Colonic mucosa (tissue), 4 donors: Measurements from ENCODE around the gene SF1. TPM values are rescaled to one million over a fixed set of nuclear protein-coding genes. Genes with fewer than 3 reads are reported as not detected.

Source experiments
- DNase-seq: peaks from one replicate; pipeline ENCODE4 v3.0.0-alpha.2; 2020
- H3K27ac ChIP-seq: fragments of 200-600 bp; one replicate; pipeline ENCODE4 v1.8.0; 2021
- H3K27me3 ChIP-seq: fragments of 200-600 bp; one replicate; pipeline ENCODE4 v1.8.0; 2021
- H3K36me3 ChIP-seq: fragments of 200-600 bp; one replicate; pipeline ENCODE4 v1.8.0; 2021
- H3K4me1 ChIP-seq: fragments of 200-600 bp; one replicate; pipeline ENCODE4 v1.8.0; 2021; ENCODE audit warnings: mild to moderate bottlenecking
- H3K4me3 ChIP-seq: fragments of 200-600 bp; one replicate; pipeline ENCODE4 v1.8.0; 2021
- H3K9ac ChIP-seq, 2 donors: one replicate each; pipeline ENCODE4 v1.7.0; 2013; ENCODE audit warnings: control low read depth in 2 of 2, low read depth in 2 of 2, low read length in 2 of 2
- H3K9me3 ChIP-seq: fragments of 200-600 bp; one replicate; pipeline ENCODE4 v1.8.0; 2021
- intact Hi-C: fragments of 100-400 bp; cut with DNase I; formaldehyde crosslinking; loops from one replicate; pipeline ENCODE4 v1.14.1; 2022
- total RNA-seq, 2 donors: library from RNA; stranded (reverse); fragmentation: NEBNext Ultra II Directional in 1 of 2; extraction: Animal tissue kit (Norgen Biotek cat#: 25700) in 1 of 2; gene quantifications; one replicate each; pipeline ENCODE4 v1.2.1, GENCODE V29; 2021
- TF ChIP-seq, protein P1 (sequence below): fragments of 200-600 bp; IDR thresholded peaks from one replicate; pipeline ENCODE4 v1.8.0; 2022; ENCODE audit warnings: antibody characterized with exemption, mild to moderate bottlenecking
- donor health status: healthy.
- donor health status: DM: no; HTN: no; CAD: no.
- donor health status: DM: no; HTN: no; CAD: no.

SF1 gene
- total RNA-seq, 2 donors from 2014 or later: 164 to 220 TPM

GRCh38 chr11:64721359-64721699, 57.0 kb downstream of the SF1 start:
- H3K4me3 ChIP-seq: no peak overlapping the region
- TF ChIP-seq, protein P1, sequence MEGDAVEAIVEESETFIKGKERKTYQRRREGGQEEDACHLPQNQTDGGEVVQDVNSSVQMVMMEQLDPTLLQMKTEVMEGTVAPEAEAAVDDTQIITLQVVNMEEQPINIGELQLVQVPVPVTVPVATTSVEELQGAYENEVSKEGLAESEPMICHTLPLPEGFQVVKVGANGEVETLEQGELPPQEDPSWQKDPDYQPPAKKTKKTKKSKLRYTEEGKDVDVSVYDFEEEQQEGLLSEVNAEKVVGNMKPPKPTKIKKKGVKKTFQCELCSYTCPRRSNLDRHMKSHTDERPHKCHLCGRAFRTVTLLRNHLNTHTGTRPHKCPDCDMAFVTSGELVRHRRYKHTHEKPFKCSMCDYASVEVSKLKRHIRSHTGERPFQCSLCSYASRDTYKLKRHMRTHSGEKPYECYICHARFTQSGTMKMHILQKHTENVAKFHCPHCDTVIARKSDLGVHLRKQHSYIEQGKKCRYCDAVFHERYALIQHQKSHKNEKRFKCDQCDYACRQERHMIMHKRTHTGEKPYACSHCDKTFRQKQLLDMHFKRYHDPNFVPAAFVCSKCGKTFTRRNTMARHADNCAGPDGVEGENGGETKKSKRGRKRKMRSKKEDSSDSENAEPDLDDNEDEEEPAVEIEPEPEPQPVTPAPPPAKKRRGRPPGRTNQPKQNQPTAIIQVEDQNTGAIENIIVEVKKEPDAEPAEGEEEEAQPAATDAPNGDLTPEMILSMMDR: no peak
- no peaks in the 10 kb centered on the region for H3K4me1 ChIP-seq
- H3K9ac ChIP-seq: no peak overlapping the region
- H3K36me3 ChIP-seq: no peaks in the 10 kb centered on the region
- intact Hi-C loops: no loop called here
- no peaks in the 10 kb centered on the region for H3K9me3 ChIP-seq
- H3K27me3 ChIP-seq: peaks cover 17% of the 10 kb centered on the region
- no peak overlapping the region for H3K27ac ChIP-seq
- no peak for DNase-seq

DNA sequence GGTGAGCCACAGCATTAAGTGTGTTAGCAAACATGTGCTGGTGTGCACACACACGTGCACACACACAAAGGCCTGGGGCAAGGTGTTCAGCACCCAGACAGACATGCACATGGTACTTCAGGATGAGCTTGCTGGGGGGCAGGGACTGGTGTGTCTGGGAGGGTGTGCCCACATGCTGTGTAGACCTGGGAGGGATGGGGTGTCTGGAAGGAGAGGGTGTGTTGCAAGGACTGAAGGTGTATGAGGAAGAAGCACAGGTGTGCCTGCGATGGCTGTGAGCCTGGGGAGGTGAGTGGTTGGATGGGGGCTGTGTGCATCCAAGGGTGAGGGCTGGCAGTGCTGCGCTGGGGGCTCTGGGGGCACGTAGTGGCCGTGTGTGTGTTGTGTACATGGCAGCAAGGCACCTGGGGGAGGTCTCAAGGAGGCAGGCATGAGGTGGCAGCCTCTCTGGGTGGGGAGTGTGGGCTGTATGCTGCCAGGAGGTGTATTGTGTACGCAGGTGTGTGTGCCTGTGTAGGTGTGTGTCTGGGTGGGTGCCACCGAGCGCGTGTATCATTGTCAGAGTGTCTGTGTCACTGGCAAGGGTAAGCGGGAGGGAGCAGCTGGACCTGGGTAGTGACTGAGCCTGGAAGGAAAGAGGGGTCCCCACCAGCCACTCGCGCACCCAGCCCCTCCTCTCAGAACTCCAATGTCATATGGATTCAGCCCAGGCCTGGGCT, 57.5 kb downstream of the SF1 start:
- no peak overlapping the region for H3K27ac ChIP-seq
- DNase-seq: no peak
- no peaks in the 10 kb centered on the region for H3K4me1 ChIP-seq
- no peaks in the 10 kb centered on the region for H3K9me3 ChIP-seq
- no peak overlapping the region for H3K9ac ChIP-seq
- H3K36me3 ChIP-seq: no peaks in the 10 kb centered on the region
- H3K4me3 ChIP-seq: no peak overlapping the region
- intact Hi-C loops: no loop called here
- H3K27me3 ChIP-seq: peaks cover 21% of the 10 kb centered on the region
- TF ChIP-seq, protein P1: no peak

GRCh38 chr11:64720167-64720566, 58.2 kb downstream of the SF1 start:
- Histone ChIP-seq H3K27ac (no peak overlapping the region), H3K9me3 (no peaks in the 10 kb centered on the region), H3K4me3 (no peak overlapping the region), H3K4me1 (no peaks in the 10 kb centered on the region), H3K36me3 (no peaks in the 10 kb centered on the region), H3K27me3 (peaks cover 27% of the 10 kb centered on the region), H3K9ac (no peak overlapping the region)
- intact Hi-C loops: no loop called here
- TF ChIP-seq, protein P1: no peak
- DNase-seq: no peak

DNA sequence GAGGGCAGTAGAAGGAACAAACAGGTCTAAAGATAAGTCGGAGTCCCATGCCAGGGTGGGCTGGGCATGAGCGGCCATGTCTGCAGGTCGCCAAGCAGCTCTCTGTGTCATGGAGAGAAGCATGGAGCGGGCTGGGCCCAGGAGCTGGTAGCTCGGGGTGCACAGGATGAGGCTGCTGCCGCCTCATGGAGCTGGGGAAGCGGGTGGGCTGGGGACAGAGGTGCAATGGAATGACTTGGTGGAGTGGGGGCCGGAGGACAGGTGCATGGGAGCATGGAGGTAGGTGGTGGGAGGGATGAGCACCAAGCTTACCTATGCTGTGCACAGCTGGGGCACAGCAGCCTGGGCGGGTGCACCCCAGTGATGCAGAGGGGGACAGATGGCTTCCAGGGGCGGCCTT, 58.9 kb downstream of the SF1 start:
- no peaks in the 10 kb centered on the region for H3K36me3 ChIP-seq
- H3K4me3 ChIP-seq: no peak overlapping the region
- intact Hi-C loops: no loop called here
- no peaks in the 10 kb centered on the region for H3K4me1 ChIP-seq
- H3K27ac ChIP-seq: no peak overlapping the region
- H3K9ac ChIP-seq: no peak overlapping the region
- no peaks in the 10 kb centered on the region for H3K9me3 ChIP-seq
- H3K27me3 ChIP-seq: peaks cover 35% of the 10 kb centered on the region
- no peak for DNase-seq
- TF ChIP-seq, protein P1: no peak

DNA sequence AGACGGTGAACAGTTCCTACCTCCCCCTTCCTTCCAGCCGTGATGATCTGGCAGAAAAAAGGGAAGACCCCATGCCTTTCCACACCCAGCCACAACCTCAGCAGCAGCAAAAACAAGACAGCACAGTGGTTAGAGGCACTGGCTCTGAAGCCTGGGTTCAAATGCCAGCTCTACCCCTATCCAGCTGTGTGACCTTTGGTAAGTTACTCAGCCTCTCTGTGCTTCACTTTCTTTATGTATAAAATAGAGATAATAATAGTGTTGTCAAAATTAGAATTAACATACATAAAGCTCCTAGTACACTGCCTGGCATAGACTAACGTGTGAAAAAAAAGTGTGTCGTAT, 59.6 kb downstream of the SF1 start:
- H3K9ac ChIP-seq: no peak overlapping the region
- H3K36me3 ChIP-seq: no peaks in the 10 kb centered on the region
- TF ChIP-seq, protein P1: no peak
- no peaks in the 10 kb centered on the region for H3K4me1 ChIP-seq
- intact Hi-C loops: no loop called here
- no peak for DNase-seq
- H3K9me3 ChIP-seq: no peaks in the 10 kb centered on the region
- no peak overlapping the region for H3K27ac ChIP-seq
- peaks cover 41% of the 10 kb centered on the region for H3K27me3 ChIP-seq
- H3K4me3 ChIP-seq: no peak overlapping the region
